Measurements from ENCODE around the gene TRIM8. TPM values are rescaled to one million over a fixed set of nuclear protein-coding genes. Genes with fewer than 3 reads are reported as not detected.

TRIM8 gene
- total RNA-seq, 4 donors from 2014 or later = 91.7 to 128 (median 106) TPM

- WGBS, 2 donors = 73 to 79% methylated on average over 3 of the region's 3 CpGs
- TF ChIP-seq POLR2A (IDR thresholded peaks at IDR 0.05) (no peak), CTCF (IDR thresholded peaks at IDR 0.05) (no peak)
- no peak overlapping the region for H3K4me3 ChIP-seq (ENCODE audit: low read depth, poor library complexity, severe bottlenecking)
- DNase-seq (ENCODE audit: low spot score in 2 of 2) = no peak
- intact Hi-C loops (cut with DNase I; ENCODE audit: low total_unique reads) = no loop called here
These were observed 57.0 kb downstream of the TRIM8 start for GRCh38 chr10:102701272-102701671.

GRCh38 chr10:102701796-102702195, 57.5 kb downstream of the TRIM8 start:
- WGBS, 2 donors = 96 to 98% methylated on average over 3 of the region's 3 CpGs
- intact Hi-C loops (cut with DNase I; ENCODE audit: low total_unique reads) = no loop called here

GRCh38 chr10:102702742-102703141, 58.5 kb downstream of the TRIM8 start:
- no peak for DNase-seq (ENCODE audit: low spot score in 2 of 2)
- intact Hi-C loops (cut with DNase I; ENCODE audit: low total_unique reads) = loop anchor here (1.0 kb wide), 1 partner anchor 32 kb away; no protein-coding TSS in a partner anchor
- 88 to 91% methylated on average over 2 of the region's 2 CpGs for WGBS, 2 donors
- H3K4me3 ChIP-seq (ENCODE audit: low read depth, poor library complexity, severe bottlenecking) = no peak overlapping the region
- TF ChIP-seq POLR2A (IDR thresholded peaks at IDR 0.05) (no peak), CTCF (IDR thresholded peaks at IDR 0.05) (no peak)

More at GRCh38 chr10:102701796-102702195, 57.5 kb downstream of the TRIM8 start:
- DNase-seq (ENCODE audit: low spot score in 2 of 2) = no peak
- no peak for TF ChIP-seq CTCF (IDR thresholded peaks at IDR 0.05)
- TF ChIP-seq POLR2A (IDR thresholded peaks at IDR 0.05) = no peak
- H3K4me3 ChIP-seq (ENCODE audit: low read depth, poor library complexity, severe bottlenecking) = no peak overlapping the region

GRCh38 chr10:102704915-102705314, 60.6 kb downstream of the TRIM8 start:
- WGBS, 2 donors = 84 to 85% methylated on average over 6 of the region's 6 CpGs
- H3K4me3 ChIP-seq (ENCODE audit: low read depth, poor library complexity, severe bottlenecking) = no peak overlapping the region
- TF ChIP-seq CTCF (IDR thresholded peaks at IDR 0.05) (no peak), POLR2A (IDR thresholded peaks at IDR 0.05) (no peak)
- DNase-seq (ENCODE audit: low spot score in 2 of 2) = no peak
- intact Hi-C loops (cut with DNase I; ENCODE audit: low total_unique reads) = no loop called here

- DNase-seq (ENCODE audit: low spot score in 2 of 2) = no peak
- intact Hi-C loops (cut with DNase I; ENCODE audit: low total_unique reads) = no loop called here
- 70 to 71% methylated on average over 2 of the region's 2 CpGs for WGBS, 2 donors
These were observed 61.3 kb downstream of the TRIM8 start for GRCh38 chr10:102705531-102705930.

More at GRCh38 chr10:102705531-102705930, 61.3 kb downstream of the TRIM8 start:
- no peak overlapping the region for H3K4me3 ChIP-seq (ENCODE audit: low read depth, poor library complexity, severe bottlenecking)
- no peak for TF ChIP-seq CTCF (IDR thresholded peaks at IDR 0.05)
- TF ChIP-seq POLR2A (IDR thresholded peaks at IDR 0.05) = no peak

Other genes with a start within 250 kb of the TRIM8 start
- 10 to 100 TPM; 19.4 to 36.1 (median 20.1) TPM for gene NFKB2, start 248.8 kb upstream of the TRIM8 start, total RNA-seq
- 1 to 10 TPM in 3 of 4 donors, under 1 TPM in 1; 0.56 to 4.5 (median 2.1) TPM for gene PSD, start 225.7 kb upstream of the TRIM8 start, total RNA-seq
- gene FBXL15, start 223.6 kb upstream of the TRIM8 start, total RNA-seq = 10 to 100 TPM; 18.2 to 25.3 (median 19.1) TPM
- 10 to 100 TPM; 30.3 to 51.2 (median 32.7) TPM for gene CUEDC2, start 211.9 kb upstream of the TRIM8 start, total RNA-seq
- gene C10orf95, start 192.9 kb upstream of the TRIM8 start, total RNA-seq = 10 to 100 TPM in 3 of 4 donors, 1 to 10 TPM in 1; 7.6 to 17.3 (median 11.5) TPM
- 100 to 1,000 TPM in 2 of 4 donors, 10 to 100 TPM in 2; 77.7 to 131 (median 106) TPM for gene ACTR1A, start 141.8 kb upstream of the TRIM8 start, total RNA-seq
- gene SUFU, start 140.5 kb upstream of the TRIM8 start, total RNA-seq = 10 to 100 TPM; 15.8 to 19.8 (median 18.0) TPM
- gene ARL3, start 69.9 kb downstream of the TRIM8 start, total RNA-seq = 1 to 10 TPM; 1.6 to 3.8 (median 3.2) TPM
- gene SFXN2, start 70.2 kb downstream of the TRIM8 start, total RNA-seq = 1 to 10 TPM in 2 of 4 donors, under 1 TPM in 2; 0.46 to 4.7 (median 1.1) TPM
- 100 to 1,000 TPM; 144 to 171 (median 163) TPM for gene WBP1L, start 99.5 kb downstream of the TRIM8 start, total RNA-seq
- gene CYP17A1, start 192.9 kb downstream of the TRIM8 start, total RNA-seq = under 1 TPM in 1 of 4 donors, not detected in 3; 0.26 TPM
- 10 to 100 TPM; 11.7 to 34.5 (median 24.9) TPM for gene BORCS7, start 209.8 kb downstream of the TRIM8 start, total RNA-seq
- gene AS3MT, start 225.0 kb downstream of the TRIM8 start, total RNA-seq = 1 to 10 TPM; 1.8 to 5.1 (median 3.9) TPM

Data from lower leg skin (tissue), 4 donors.